HCT116 (cell line): ENCODE results near the gene ATN1. TPM values are rescaled to one million over a fixed set of nuclear protein-coding genes. Genes with fewer than 3 reads are reported as not detected.

Experiments used
- ATAC-seq: fragments of 200-7000 bp; cut with Tn5 transposase; 2 replicates; pipeline ENCODE4 v1.9.1; 2020; ENCODE audit warnings: mild to moderate bottlenecking, moderate library complexity
- BruUV-seq: library from RNA; stranded (reverse); fragments of 400-500 nt; replicated peaks from 2 replicates; lab custom pipeline; 2021; lab: Mats Ljungman, UMichigan
- CTCF ChIA-PET: fragments of 300-600 bp; sonication (Branson Sonifier 250); formaldehyde crosslinking; loops from one replicate; lab custom pipeline; 2021; ENCODE audit warnings: antibody characterized with exemption; lab: Charles Lee
- POLR2A ChIA-PET: fragments of 300-600, 350-600 bp; sonication (Branson Sonifier 250); formaldehyde crosslinking; loops from one replicate; lab custom pipeline; 2021; ENCODE audit warnings: antibody characterized with exemption; lab: Charles Lee
- RAD21 ChIA-PET, 2 experiments: fragments of 300-600 bp; sonication (Branson Sonifier 250); formaldehyde crosslinking; loops; one replicate each; lab custom pipeline; 2023; ENCODE audit warnings: low total read pairs in 2 of 2; ENCODE audit not compliant: uncharacterized antibody in 2 of 2, unreplicated experiment in 2 of 2, low non-redundant PET in 1 of 2; lab: Charles Lee
- DNase-seq: peaks from one replicate; pipeline ENCODE4 v3.0.0-alpha.2; 2010; ENCODE audit warnings: low read depth, low spot score
- H2AFZ ChIP-seq: fragments of 200-600 bp; shearing (Covaris generic), sonication (generic); 2 replicates; pipeline ENCODE4 v1.6.1; 2017; ENCODE audit warnings: low read depth, mixed run types, mixed read lengths, antibody characterized with exemption, low read length; ENCODE audit not compliant: poor library complexity, severe bottlenecking
- H3K27ac ChIP-seq: 2 replicates; pipeline ENCODE4 v1.5.1; 2012; ENCODE audit warnings: low read depth, low read length
- H3K27me3 ChIP-seq: fragments of 200-600 bp; sonication (generic); 2 replicates; pipeline ENCODE4 v1.6.1; 2016; ENCODE audit warnings: mixed run types, low read length, mixed read lengths; ENCODE audit not compliant: insufficient read depth
- H3K36me3 ChIP-seq, 2 experiments: fragments of 200-500 bp in 1 of 2; fragments of 200-600 bp in 1 of 2; sonication (Bioruptor generic) in 1 of 2; sonication (generic) in 1 of 2; 2 replicates each; pipeline versions ENCODE4 v1.5.1 to v1.6.1; 2014 to 2016; ENCODE audit warnings: low read length in 2 of 2, inconsistent platforms in 1 of 2, mixed read lengths in 1 of 2, mixed run types in 1 of 2; ENCODE audit not compliant: insufficient read depth in 2 of 2, control insufficient read depth in 1 of 2
- H3K4me1 ChIP-seq, 2 experiments: fragments of 200-600 bp in 1 of 2; sonication (generic) in 1 of 2; 2 replicates each; pipeline versions ENCODE4 v1.5.1 to v1.6.1; 2012 to 2017; ENCODE audit warnings: low read length in 2 of 2, inconsistent platforms in 1 of 2, mild to moderate bottlenecking in 1 of 2, mixed read lengths in 1 of 2, mixed run types in 1 of 2, moderate library complexity in 1 of 2; ENCODE audit not compliant: insufficient read depth in 2 of 2, control insufficient read depth in 1 of 2
- H3K4me2 ChIP-seq: fragments of 200-600 bp; sonication (generic); 2 replicates; pipeline ENCODE4 v1.6.1; 2017; ENCODE audit warnings: mixed run types, low read length, mixed read lengths
- H3K4me3 ChIP-seq, 2 experiments: fragments of 200-600 bp in 1 of 2; sonication (generic) in 1 of 2; replicated peaks in 1 of 2; 2 replicates each; pipeline ENCODE4 v1.5.1; 2011 to 2016; ENCODE audit warnings: low read length in 2 of 2, control low read depth in 1 of 2, low read depth in 1 of 2, mild to moderate bottlenecking in 1 of 2, mixed read lengths in 1 of 2, mixed run types in 1 of 2
- H3K79me2 ChIP-seq: fragments of 200-600 bp; sonication (generic); 2 replicates; pipeline ENCODE4 v1.6.1; 2017; ENCODE audit warnings: mild to moderate bottlenecking, mixed run types, low read length, moderate library complexity, mixed read lengths; ENCODE audit not compliant: insufficient read depth
- H3K9ac ChIP-seq: fragments of 200-600 bp; sonication (generic); 2 replicates; pipeline ENCODE4 v1.6.1; 2016; ENCODE audit warnings: low read length, mixed read lengths
- H3K9me2 ChIP-seq: fragments of 200-600 bp; sonication (generic), shearing (Covaris generic); 2 replicates; pipeline ENCODE4 v1.6.1; 2017; ENCODE audit warnings: mixed run types, mild to moderate bottlenecking, moderate library complexity; ENCODE audit not compliant: insufficient read depth
- H3K9me3 ChIP-seq, 2 experiments: fragments of 200-500 bp in 1 of 2; fragments of 200-600 bp in 1 of 2; sonication (Bioruptor generic) in 1 of 2; sonication (generic) in 1 of 2; 2 replicates each; pipeline ENCODE4 v1.6.1; 2014 to 2017; ENCODE audit warnings: low read length in 2 of 2, mixed read lengths in 2 of 2, inconsistent platforms in 1 of 2, low read depth in 1 of 2, mild to moderate bottlenecking in 1 of 2, mixed run types in 1 of 2, moderate library complexity in 1 of 2; ENCODE audit not compliant: control insufficient read depth in 1 of 2, insufficient read depth in 1 of 2
- H4K20me1 ChIP-seq: fragments of 200-600 bp; sonication (generic), shearing (Covaris generic); 2 replicates; pipeline ENCODE4 v1.6.1; 2017; ENCODE audit warnings: mixed run types, mild to moderate bottlenecking, moderate library complexity; ENCODE audit not compliant: insufficient read depth
- EZH2phosphoT487 ChIP-seq: fragments of 200-600 bp; IDR thresholded peaks from 2 replicates; pipeline ENCODE4 v1.6.1; 2018; ENCODE audit warnings: antibody characterized with exemption, borderline replicate concordance
- POLR2AphosphoS5 ChIP-seq: IDR thresholded peaks from 2 replicates; pipeline ENCODE4 v1.6.1; 2011; ENCODE audit warnings: mild to moderate bottlenecking, low read depth, low read length, moderate library complexity
- SIN3A ChIP-seq: IDR thresholded peaks from 2 replicates; pipeline ENCODE4 v1.6.1; 2012; ENCODE audit warnings: low read depth
- SP1 ChIP-seq: IDR thresholded peaks from 2 replicates; pipeline ENCODE4 v1.6.1; 2012; ENCODE audit warnings: low read depth
- ZNF274 ChIP-seq: fragments of 200-500 bp; sonication (Bioruptor generic); IDR thresholded peaks from 2 replicates; pipeline ENCODE4 v1.6.1; 2014; ENCODE audit warnings: mild to moderate bottlenecking, low read depth, low read length, inconsistent platforms
- intact Hi-C: fragments of 100-400 bp; cut with micrococcal nuclease; formaldehyde crosslinking; loops from 2 replicates; pipeline ENCODE4 v1.10.0; 2022
- total RNA-seq: library from RNA; stranded (reverse); gene quantifications from one replicate; pipeline ENCODE4 v1.2.1, GENCODE V29; 2021; ENCODE audit not compliant: unreplicated experiment
- TF ChIP-seq, protein P1 (sequence below): IDR thresholded peaks from 2 replicates; pipeline ENCODE4 v1.6.1; 2012
- TF ChIP-seq, protein P2 (sequence below): IDR thresholded peaks from 2 replicates; pipeline ENCODE4 v1.6.1; 2011; ENCODE audit warnings: mild to moderate bottlenecking, low read length, moderate library complexity; ENCODE audit not compliant: insufficient replicate concordance; ENCODE audit errors: extremely low read depth
- TF ChIP-seq, protein P3 (sequence below), 3 experiments: fragments of 200-600 bp in 1 of 3; sonication (generic) in 1 of 3; IDR thresholded peaks in 2 of 3; conservative IDR thresholded peaks in 1 of 3; 2 replicates each; pipeline ENCODE4 v1.5.1; 2012 to 2017; ENCODE audit warnings: low read depth in 2 of 3, low read length in 2 of 3, antibody characterized with exemption in 1 of 3, borderline replicate concordance in 1 of 3, control low read depth in 1 of 3, mild to moderate bottlenecking in 1 of 3, mixed read lengths in 1 of 3, mixed run types in 1 of 3, moderate library complexity in 1 of 3; ENCODE audit not compliant: insufficient read depth in 1 of 3

Gene ATN1
- total RNA-seq, 1 experiment from 2014 or later: 104 TPM

DNA sequence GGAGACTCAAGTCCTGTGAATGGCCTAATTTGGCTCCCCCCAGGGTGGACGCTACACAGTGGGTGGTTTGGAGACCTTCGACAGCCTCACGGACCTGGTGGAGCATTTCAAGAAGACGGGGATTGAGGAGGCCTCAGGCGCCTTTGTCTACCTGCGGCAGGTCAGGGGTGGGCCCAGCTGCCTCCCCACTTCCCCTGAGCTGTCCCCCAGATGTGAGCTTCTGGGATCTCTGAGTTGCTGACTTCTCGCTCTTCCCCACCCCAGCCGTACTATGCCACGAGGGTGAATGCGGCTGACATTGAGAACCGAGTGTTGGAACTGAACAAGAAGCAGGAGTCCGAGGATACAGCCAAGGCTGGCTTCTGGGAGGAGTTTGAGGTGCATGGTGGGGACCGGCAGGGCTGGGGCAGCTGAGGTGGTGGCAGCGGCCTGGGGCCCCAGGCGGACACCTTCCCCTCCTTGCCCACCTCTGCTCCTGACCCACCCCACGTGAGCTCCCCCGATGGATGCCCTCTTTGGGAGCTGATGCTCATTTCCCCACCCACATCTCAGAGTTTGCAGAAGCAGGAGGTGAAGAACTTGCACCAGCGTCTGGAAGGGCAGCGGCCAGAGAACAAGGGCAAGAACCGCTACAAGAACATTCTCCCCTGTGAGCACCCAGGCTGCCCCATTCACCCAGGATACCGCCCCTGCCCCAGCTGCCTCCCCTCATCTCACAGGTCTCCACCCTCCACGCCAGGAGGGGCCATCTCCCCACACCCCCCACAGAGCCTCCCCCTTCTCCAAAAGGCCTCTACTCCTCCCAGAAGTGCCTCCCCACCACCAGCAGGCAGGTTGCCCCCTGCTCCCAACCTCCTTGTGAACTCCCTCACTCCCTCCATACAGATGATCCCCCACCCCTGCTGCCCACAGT is 27.6 kb downstream of the ATN1 start:
- no peaks in the 10 kb centered on the region for H4K20me1 ChIP-seq
- no peaks in the 10 kb centered on the region for H3K79me2 ChIP-seq
- ChIA-PET RAD21 (no interaction called here), POLR2A (interaction anchor here (1.2 kb wide), 1 partner anchor 11 kb away, joined by 5 read pairs; the partner anchor contains the start of genes C12orf57 and RNU7-1), CTCF (no interaction called here)
- H3K9me3 ChIP-seq: no peaks in the 10 kb centered on the region
- no peaks in the 10 kb centered on the region for H3K9me2 ChIP-seq
- TF ChIP-seq POLR2AphosphoS5: no peak
- TF ChIP-seq, protein P1, sequence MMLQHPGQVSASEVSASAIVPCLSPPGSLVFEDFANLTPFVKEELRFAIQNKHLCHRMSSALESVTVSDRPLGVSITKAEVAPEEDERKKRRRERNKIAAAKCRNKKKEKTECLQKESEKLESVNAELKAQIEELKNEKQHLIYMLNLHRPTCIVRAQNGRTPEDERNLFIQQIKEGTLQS: no peak
- TF ChIP-seq ZNF274: no peak
- no peak for TF ChIP-seq SP1
- no peak for TF ChIP-seq SIN3A
- H3K27me3 ChIP-seq: no peaks in the 10 kb centered on the region
- no peak overlapping the region for H3K27ac ChIP-seq
- H3K36me3 ChIP-seq: no peaks in the 10 kb centered on the region
- intact Hi-C loops: no loop called here
- no peak overlapping the region for H3K4me3 ChIP-seq
- ATAC-seq (no peak), DNase-seq (no peak)
- no peak overlapping the region for H3K9ac ChIP-seq
- H2AFZ ChIP-seq: no peak overlapping the region
- H3K4me2 ChIP-seq: no peak overlapping the region
- no TSS peak for BruUV-seq
- peaks cover 8 to 11% of the 10 kb centered on the region in 2 experiments for H3K4me1 ChIP-seq

- TF ChIP-seq, protein P2, sequence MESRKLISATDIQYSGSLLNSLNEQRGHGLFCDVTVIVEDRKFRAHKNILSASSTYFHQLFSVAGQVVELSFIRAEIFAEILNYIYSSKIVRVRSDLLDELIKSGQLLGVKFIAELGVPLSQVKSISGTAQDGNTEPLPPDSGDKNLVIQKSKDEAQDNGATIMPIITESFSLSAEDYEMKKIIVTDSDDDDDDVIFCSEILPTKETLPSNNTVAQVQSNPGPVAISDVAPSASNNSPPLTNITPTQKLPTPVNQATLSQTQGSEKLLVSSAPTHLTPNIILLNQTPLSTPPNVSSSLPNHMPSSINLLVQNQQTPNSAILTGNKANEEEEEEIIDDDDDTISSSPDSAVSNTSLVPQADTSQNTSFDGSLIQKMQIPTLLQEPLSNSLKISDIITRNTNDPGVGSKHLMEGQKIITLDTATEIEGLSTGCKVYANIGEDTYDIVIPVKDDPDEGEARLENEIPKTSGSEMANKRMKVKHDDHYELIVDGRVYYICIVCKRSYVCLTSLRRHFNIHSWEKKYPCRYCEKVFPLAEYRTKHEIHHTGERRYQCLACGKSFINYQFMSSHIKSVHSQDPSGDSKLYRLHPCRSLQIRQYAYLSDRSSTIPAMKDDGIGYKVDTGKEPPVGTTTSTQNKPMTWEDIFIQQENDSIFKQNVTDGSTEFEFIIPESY: no peak
- TF ChIP-seq SP1 (no peak), EZH2phosphoT487 (no peak)
- TF ChIP-seq, protein P3, sequence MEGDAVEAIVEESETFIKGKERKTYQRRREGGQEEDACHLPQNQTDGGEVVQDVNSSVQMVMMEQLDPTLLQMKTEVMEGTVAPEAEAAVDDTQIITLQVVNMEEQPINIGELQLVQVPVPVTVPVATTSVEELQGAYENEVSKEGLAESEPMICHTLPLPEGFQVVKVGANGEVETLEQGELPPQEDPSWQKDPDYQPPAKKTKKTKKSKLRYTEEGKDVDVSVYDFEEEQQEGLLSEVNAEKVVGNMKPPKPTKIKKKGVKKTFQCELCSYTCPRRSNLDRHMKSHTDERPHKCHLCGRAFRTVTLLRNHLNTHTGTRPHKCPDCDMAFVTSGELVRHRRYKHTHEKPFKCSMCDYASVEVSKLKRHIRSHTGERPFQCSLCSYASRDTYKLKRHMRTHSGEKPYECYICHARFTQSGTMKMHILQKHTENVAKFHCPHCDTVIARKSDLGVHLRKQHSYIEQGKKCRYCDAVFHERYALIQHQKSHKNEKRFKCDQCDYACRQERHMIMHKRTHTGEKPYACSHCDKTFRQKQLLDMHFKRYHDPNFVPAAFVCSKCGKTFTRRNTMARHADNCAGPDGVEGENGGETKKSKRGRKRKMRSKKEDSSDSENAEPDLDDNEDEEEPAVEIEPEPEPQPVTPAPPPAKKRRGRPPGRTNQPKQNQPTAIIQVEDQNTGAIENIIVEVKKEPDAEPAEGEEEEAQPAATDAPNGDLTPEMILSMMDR (IDR thresholded peaks at IDR 0.05 in 2 of 3, conservative IDR thresholded peaks at IDR 0.05 in 1 of 3; ENCODE audit: borderline replicate concordance in 1 of 3, insufficient read depth in 1 of 3, low read depth in 2 of 3, low read length in 2 of 3): no peak
- ChIA-PET RAD21 (no interaction called here), POLR2A (interaction anchor here (1.0 kb wide), 1 partner anchor 12 kb away, joined by 3 read pairs; the partner anchor contains the start of gene C12orf57), CTCF (no interaction called here)
- Histone ChIP-seq H3K36me3 (no peaks in the 10 kb centered on the region), H3K9me3 (no peaks in the 10 kb centered on the region), H2AFZ (no peak overlapping the region), H4K20me1 (no peaks in the 10 kb centered on the region), H3K9ac (no peak overlapping the region), H3K27ac (no peak overlapping the region), H3K79me2 (no peaks in the 10 kb centered on the region), H3K4me1 (peaks cover 10 to 11% of the 10 kb centered on the region in 2 experiments), H3K4me2 (no peak overlapping the region), H3K4me3 (no peak overlapping the region), H3K27me3 (no peaks in the 10 kb centered on the region), H3K9me2 (no peaks in the 10 kb centered on the region)
- BruUV-seq: no TSS peak
- ATAC-seq (no peak), DNase-seq (no peak)
- intact Hi-C loops: no loop called here
Observed at GRCh38 chr12:6956021-6956727, 28.4 kb downstream of the ATN1 start.
